HG02885 (cell line): ENCODE measurements around the gene SMIM35.

ENCODE experiments used
- ATAC-seq: cut with Tn5 transposase; IDR thresholded peaks from one replicate; pipeline ENCODE4 v1.9.1; 2021; ENCODE audit warnings: mild to moderate bottlenecking; ENCODE audit not compliant: unreplicated experiment, poor library complexity

SMIM35 gene

GRCh38 chr11:118046051-118046963, 40.5 kb downstream of the SMIM35 start:
- no peak for ATAC-seq

DNA sequence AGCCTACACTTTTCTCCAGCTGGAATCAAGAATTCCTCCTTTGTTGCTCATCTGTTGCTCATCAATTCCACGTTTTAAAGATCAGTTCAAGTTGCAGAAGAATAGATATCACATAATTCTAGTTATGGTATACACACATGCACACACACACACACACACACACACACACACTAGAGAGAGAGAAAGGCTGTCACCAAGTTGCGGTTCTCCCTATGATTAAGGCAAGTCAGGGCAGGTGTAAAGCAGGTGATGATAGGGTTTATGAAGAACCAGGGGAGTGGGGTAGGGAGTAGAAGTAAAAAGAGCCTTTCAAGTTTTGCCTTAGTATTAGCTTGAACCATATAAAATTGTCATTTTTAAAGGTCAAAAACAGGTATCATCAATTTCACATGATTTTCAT, 41.6 kb downstream of the SMIM35 start:
- no peak for ATAC-seq

GRCh38 chr11:118042796-118043195, 44.0 kb downstream of the SMIM35 start:
- no peak for ATAC-seq

- no peak for ATAC-seq
Observed at GRCh38 chr11:118042141-118042540, 44.6 kb downstream of the SMIM35 start.

DNA sequence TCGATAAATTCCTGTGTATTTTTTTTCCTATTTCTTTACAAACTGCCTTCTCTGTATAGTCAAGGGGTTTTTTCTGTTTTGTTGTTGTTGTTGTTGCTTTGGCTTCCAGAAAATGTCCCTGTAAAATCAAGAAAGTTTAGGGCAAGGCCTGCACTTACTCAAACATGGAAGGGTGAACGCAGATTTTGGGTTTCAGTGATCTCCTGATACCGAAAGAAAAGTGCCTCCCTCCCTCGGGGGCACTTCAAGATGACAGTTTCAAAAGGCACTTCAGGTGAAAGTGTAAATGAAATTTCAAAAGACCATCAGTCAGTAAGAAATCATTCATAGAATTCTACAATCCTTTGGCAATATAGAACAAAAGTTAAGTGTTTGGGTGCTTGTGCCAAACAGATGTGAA, 53.3 kb downstream of the SMIM35 start:
- no peak for ATAC-seq

DNA sequence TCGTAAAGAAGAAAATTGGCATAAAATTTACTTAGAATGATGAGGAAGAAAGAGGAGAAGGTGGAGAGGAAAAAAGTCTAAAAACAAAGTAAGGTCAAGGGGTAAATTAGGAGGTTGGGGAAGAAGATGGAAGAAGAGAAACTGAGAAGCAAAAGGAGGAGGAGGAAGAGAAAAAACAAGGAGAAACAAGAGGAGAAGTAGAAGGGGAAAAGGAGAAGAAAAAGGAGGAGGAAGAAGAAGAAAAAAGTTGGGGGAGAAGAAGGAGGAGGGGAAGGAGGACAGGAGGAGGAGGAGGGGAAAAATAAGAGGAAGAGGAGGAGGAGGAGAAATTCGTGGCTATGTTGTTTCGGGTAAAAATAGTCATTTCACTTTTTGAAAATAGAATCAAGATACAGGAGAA, 58.1 kb downstream of the SMIM35 start:
- no peak for ATAC-seq

GRCh38 chr11:118027694-118028093, 59.1 kb downstream of the SMIM35 start:
- ATAC-seq: no peak

GRCh38 chr11:118021146-118021545, 65.6 kb downstream of the SMIM35 start:
- no peak for ATAC-seq

- ATAC-seq: no peak
Observed at GRCh38 chr11:118018401-118018800, 68.4 kb downstream of the SMIM35 start.

- no peak for ATAC-seq
Observed at GRCh38 chr11:118017631-118018315, 69.0 kb downstream of the SMIM35 start.

- ATAC-seq: no peak
Observed at GRCh38 chr11:118017111-118017510, 69.7 kb downstream of the SMIM35 start.

- no peak for ATAC-seq
Observed at GRCh38 chr11:118016104-118016503, 70.7 kb downstream of the SMIM35 start.

GRCh38 chr11:118015385-118015841, 71.3 kb downstream of the SMIM35 start:
- no peak for ATAC-seq

DNA sequence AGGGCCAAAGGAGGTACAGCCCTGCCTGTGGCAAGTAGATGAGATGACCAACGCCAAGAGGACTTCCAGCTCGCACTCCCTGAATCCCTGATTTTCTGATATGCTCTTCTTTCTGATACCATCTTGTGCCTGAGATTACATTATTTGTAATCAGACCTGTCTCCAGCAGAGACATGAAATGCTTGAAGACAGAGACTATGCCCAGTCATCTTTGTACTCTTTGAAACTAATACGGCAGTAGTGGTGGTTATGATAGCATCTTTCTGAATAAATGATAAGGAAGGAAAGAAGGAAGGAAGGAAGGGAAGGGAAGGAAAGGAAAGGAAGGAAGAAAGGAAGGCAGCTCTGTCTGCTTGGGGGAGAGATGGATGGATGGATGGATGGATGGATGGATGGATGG, 72.7 kb downstream of the SMIM35 start:
- no peak for ATAC-seq

- no peak for ATAC-seq
Observed at GRCh38 chr11:118012083-118012669, 74.6 kb downstream of the SMIM35 start.

GRCh38 chr11:118010738-118011461, 75.9 kb downstream of the SMIM35 start:
- peak; percentile 79 for ATAC-seq

DNA sequence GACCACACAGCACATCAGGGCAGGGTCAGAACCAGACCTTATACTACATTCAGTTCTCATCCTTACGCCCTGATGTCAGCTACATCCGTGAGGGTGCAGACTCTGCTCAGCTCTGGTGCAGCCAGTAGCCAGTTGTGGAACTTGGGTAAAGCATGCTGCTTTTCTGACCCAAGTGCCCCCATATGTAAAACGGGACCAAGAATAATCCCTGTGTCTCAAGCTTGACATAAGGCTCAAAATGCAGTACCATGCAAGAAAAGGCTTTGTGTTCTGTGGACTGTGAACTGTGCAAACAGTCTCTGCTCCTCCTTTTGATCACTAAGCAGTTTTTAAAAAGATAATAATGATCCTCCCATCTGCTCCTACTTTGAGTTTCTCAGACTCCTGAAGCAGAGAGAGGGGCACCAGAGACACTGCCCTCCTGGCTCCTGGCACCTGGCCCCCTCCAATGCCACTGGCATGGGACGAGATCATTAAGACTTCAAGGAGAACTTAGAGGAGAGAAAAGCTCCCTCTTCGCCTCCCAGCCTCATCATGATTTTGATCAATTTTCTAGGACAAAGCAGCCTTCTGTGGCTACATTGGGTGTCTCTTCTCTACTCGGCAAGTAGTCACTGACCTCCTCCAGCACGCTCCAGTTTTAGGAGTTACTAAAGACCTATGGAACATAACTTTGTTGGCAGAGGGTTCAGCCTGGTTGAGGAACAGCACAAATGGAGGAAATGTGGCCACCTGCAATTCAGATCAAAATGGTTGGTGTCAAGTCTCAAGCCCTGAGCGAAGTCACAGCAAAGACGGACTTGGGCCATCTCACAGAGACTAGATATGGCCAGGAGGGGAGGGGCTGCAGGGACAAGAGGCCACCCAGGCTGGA, 76.7 kb downstream of the SMIM35 start:
- no peak for ATAC-seq

DNA sequence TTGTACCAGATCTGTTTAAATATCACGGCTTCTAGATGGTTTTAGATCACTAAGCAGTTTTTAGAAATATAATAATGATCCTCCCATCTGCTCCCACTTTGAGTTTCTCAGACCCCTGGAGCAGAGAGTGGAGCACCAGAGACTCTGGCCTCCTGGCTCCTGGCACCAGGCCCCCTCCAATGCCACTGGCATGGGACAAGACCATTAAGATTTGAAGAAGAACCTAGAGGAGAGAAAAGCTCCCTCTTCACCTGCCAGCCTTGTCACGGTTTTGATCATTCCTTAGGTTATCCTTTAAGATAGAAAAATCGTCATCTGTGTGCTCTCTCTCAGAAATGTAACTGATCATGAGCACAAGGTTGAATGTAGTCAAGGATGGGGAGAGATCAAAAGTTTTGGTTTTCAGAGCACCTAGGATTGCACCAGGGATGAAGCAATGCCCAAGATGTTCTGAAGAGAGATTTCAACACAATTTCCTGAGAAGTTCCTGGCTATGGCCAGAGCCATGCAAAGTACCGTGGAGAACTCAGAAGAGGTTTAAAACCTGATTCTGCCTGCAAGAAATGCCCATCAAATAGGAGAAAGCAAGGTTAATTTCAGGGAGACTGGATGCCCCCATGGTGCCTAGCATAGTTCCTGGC, 78.4 kb downstream of the SMIM35 start:
- ATAC-seq: no peak
